Stimulated activated CD4-positive, alpha-beta T cell treated with anti-CD3 and anti-CD28 coated beads, Interleukin-12 subunit alpha, Interleukin-12 subunit beta, amount 100 ng/mL, for 4 hours (primary cell): ENCODE data around the gene ABCB1.
"Not testable (repeated sequence)": the region's sequence is repeated elsewhere in the genome, so short reads cannot be mapped to it uniquely, and the experiment has no call there.

Experiments used
- DNase-seq: peaks from one replicate; pipeline ENCODE4 v3.0.0-alpha.2; 2020

Gene ABCB1

DNA sequence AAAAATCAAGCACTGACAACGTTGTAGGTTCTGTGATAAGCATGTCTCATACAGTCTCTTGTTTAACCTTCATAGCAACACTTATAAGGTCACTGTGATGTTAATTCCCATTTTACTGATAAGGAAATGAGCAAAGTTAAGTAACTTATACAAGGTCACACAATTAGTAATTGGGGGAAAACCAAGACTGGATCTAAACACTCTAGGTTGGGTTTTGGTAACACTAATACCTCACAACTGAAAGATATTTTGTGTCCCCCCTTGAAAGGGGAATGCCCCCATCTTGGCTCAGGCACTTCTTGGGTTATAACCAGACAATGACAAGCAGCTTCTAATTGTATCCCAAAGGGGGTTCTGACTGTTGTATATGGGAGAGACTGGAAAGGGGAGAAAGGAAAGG, 89.2 kb downstream of the ABCB1 start:
- DNase-seq, result no peak

DNA sequence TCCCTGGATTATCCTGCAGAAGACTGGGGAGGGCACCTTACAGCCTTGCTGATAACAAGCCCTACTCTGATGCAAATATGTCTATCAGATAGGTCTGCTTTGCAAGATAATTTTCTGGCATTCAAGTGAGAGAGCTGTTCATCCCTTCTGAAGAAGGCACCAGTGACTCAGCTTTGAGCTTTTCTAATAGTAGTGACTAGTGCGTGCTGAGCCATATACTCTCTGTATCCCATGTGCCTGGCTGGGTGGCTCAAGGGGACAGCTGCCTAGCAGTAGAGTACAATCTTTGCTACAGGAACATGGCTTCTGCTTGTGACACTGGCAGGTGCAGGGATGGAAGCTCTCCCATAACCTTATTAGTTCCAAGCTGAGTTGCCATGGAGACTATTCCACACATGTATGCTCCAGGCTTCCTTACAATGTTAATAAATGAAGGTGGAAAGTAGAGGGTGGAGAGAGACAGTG, 90.2 kb downstream of the ABCB1 start:
- no peak for DNase-seq

DNA sequence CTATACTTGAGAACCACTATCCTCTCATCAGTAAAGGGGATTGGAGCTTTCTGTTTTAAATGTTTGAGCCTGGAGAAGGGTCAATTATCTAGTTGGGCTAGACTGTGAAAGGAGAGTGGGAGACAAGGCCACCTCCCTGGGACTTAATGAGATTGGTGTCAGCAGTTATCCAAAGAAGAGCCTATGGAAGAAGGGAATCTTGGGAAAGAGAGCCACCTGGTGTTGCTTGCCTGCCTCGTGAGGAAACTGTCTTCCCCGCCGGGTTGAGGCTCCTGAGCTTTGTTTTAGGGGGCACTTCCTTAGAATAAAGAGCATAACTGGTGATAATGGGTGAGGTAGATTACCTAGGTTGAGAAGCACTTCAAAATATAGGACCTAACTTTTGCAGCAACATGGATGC, 93.2 kb downstream of the ABCB1 start:
- DNase-seq, result no peak

DNA sequence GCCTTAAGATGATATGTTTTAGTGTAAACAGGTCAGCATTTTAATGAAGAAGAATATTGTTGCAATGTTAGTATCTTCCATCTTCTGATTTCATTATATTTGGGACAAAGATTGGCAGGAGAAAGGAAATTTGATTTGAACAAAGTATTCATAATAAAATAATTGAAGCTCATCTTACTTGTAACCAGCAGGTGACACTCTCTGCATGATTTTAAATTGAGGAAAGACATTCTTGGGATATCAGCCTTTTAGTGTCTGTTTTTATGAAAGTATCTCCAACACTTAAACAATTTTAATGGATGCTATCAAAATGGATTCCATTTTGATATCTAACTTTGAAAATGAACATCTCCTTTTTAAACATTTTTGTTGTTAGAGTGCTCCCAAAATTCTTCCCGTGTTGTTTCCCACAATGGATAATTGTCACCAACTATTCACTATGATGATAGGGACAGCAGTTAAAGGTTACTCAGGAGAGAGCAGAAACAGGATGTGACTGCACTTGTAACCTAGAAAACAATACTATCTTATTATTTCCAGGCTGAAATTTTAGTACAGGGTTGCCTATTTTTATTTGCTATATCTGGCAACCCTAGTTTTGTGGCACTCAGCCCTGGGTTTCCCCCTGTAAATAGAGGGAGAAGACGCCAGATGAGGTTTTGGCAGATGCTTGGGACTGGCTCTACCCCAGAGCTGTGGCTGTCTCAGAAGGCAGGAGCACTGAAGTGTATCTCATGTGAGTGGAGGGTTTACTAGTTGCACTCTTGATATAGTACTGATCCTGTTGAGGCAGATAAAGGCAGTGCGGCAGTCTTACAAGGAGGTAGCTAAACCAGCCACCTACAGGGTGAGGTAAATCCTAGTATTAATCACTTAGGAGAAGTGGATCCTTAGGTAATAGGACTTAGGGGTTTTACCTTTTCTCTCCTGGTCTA, 94.2 kb downstream of the ABCB1 start:
- DNase-seq, result no peak

DNA sequence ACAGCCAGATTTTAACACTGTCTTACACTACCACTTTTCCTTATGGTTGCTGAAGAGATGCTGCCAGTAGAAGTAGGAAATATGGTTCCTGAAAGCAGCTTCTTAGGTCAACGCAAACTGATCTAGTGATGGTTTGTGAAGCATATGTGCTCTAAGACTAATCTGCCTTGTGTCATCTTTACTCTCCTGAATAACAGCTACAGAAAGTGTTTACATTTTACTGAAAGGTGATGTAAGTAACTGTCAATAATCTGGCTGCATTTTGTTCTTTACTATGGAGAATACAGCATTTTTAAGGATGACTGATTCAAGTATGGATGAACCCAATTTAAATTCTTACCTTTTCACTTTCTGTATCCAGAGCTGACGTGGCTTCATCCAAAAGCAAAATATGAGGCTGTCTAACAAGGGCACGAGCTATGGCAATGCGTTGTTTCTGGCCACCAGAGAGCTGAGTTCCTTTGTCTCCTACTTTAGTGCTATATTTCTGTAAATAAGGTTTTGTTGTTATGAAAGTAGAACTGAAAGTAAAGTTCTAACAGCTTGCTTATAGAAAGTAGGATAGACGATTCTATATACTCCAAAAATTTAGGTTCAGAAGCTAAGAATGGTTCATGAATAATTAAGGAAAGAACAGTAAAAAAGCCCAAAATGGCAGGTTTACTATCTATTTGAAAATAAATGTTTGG, 95.0 kb downstream of the ABCB1 start:
- DNase-seq, result no peak

DNA sequence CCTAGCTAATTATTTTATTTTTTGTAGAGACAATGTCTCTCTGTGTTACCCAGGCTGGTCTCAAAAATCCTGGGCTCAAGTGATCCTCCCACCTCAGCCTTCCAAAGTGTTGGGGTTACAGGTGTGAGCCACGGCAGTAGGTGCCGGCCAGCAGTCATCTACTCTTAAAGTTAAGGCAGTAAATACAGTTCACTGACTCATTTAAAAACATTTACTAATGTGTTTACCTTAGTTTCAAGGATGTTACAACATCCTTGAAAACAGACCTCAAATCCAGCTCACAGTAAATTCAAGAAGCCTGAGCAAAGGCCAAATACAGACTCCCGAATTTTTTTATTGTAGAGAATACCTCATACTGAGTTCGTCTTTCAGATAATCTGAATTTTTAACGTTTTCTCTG, 95.6 kb downstream of the ABCB1 start:
- no peak for DNase-seq

DNA sequence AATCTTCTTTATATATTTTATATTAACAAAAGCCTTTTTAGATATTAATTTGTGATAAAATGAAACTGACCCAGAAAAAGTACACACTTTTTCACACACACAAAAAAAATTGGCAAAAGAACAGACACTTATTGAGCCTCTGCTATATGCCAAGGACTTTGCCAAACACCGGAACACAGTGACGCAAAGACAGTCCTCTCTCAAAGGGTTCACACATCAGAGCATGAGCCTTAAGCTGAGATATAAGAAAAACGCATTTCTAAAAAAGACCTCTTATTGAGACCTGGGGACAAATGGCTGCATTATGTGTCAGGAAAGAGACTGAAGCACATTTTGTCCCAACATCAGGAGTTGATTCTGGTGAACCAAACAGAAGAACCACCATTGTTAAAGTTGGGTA, 101.2 kb downstream of the ABCB1 start:
- no peak for DNase-seq

DNA sequence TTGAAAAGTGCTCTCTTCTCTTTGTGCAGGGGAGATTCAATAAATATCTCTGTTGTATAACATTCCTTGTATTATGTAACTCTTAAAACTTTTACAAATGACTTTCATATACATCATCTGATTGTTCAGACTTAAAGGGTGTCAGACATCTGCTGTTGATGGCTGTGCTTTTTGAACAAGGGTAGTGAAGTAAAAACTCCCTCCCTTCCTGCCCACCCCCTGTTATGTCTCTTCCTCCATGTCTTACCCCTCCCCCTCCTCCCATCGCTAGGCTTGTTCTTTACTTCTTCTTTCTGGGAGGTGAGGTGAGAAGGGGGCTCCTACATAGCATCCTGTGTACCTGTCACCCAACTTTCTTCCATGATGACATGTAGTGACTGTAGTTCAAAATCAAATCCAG, 101.8 kb downstream of the ABCB1 start:
- DNase-seq, result no peak

DNA sequence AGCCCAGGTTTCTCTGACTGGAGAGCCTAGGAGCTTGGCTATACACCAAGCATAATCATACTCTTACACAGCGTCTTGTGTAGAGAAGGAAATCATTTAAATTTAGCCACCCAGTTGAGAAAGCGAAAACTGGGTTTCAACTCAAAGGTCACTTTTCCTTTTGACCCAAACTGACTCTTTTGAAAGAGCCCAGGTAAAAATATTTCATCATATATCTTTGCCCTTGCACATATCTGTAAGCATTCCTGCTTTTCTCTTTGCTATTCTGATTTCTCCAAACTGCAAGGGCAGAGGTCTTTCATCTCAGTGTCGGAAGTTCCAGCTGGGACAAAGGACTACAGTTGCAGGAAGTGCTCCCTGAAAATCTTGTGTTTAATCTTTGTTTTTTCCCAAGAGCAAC, 103.2 kb downstream of the ABCB1 start:
- no peak for DNase-seq

DNA sequence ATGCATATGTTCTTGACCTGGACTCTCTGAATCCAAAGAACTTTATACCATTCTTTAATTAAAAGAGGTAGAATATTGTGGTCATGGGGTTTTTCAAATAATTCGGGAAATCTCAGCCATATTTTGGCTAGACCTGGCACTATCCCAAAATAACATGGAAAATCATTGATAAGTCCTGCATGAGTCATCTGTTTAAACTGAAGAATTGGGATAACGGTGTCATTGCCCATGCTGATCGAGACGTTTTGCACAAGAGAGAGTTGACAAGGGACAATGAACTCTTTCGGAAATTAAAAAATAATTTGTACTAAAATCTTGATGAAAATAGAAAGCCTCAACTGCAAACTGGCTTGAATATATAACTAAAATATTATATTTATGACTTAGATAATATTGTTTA, 105.3 kb downstream of the ABCB1 start:
- no peak for DNase-seq

DNA sequence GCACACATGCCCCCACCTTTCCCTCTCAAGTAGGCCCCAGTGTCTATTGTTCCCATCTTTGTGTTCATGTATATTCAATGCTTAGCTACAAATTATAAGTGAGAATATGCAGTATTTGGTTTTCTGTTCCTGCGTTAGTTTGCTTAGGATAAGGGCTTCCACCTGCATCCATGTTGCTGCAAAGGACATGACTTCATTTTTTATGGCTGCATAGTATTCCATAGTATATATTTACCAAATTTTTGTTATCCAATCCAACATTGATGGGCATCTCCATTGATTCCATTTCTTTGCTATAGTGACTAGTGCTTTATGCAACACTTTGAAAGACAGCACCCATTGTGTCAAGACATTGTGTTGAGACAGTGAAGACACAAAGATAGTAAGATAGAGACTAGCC, 106.2 kb downstream of the ABCB1 start:
- no peak for DNase-seq

DNA sequence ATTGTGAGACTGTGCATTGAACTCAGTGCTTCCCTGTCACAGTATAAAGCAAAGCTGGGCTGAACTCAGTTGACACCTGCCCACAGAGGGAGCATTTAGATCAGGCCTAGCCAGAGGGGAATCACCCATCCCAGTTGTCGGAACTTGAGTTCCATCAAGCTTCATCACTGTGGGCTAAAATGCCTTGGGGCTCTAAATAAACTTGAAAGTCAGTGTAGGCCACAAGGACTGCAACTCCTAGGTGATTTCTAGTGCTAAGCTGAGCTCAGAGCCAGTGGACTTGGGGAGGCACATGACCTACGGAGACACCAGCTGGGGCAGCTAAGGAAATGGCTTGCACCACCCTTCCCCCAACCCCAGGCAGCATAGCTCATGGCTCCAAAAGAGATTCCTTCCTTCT, 117.6 kb downstream of the ABCB1 start:
- no peak for DNase-seq

DNA sequence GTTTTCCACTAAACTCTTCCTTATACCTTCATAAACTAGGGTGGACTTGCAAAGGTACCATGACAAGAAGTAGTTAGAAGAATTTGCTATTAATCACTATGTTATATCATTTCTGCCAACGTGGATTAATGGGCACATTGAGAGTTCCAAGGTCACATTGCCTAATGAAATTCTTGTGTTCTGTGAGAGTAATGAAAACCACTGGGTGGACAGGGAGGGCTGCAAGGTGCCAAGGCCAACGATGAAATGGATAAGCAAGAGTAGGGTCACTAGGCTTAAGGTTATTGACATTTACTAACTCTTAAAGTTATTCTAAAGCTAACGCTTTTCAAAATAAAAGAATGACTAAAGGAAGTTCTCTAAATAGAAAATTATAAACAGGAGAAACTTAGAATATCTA, 118.6 kb downstream of the ABCB1 start:
- DNase-seq, result no peak

DNA sequence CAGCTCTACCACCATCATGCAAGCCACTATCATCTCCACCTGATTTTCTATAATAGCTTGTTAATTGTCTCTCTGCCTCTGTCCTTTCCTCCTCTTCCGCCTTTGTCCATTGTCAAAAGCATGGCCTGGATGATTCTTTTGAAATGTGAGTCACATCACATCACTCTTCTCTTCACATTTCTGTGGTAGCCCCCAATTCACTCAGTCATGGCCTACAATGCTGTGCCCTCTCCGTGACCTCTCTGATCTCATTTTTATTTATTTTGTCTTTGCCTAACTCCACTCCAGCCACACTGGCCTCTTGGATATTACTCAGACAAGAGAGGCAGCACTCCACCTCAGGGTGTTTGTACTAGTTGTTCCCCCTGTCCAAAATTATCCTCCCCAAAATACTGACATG, 120.3 kb downstream of the ABCB1 start:
- no peak for DNase-seq

DNA sequence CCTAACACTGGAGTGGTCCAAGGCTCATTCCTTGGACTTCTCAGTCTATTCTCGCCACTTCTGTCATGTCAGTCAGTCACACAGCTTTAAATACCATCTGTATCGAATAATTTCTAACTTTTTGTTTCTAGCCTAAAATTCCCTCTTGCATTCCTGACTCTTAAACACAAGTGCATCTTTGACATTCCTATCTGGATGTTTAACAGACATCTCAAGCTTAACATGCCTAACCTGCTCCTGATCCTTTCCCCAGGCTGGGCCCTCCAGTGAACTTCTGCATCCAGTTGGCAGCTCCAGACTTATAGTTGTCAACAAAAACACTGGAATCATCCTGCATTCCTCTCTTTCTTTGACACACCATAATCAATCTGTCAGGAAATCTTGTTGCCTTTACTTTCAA, 120.7 kb downstream of the ABCB1 start:
- DNase-seq, result no peak

DNA sequence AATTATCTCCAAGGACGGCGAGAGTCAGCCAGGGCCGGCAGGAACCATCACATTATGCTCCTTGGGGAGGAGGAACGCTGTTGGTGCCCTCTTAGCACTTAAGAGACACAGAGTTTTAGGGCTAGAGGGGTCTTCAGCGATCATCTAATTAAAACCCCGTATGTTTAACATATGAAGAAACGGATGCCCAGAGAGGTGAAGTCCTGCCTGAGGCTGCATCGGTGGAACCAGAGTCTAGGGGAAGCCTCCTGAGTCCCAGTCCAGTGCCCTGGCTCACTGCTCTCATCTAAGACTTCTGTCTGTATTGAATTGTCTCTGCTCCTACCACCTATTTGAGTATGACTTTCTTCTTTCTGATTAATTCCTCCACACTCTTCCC, 124.5 kb downstream of the ABCB1 start:
- DNase-seq, result no peak

DNA sequence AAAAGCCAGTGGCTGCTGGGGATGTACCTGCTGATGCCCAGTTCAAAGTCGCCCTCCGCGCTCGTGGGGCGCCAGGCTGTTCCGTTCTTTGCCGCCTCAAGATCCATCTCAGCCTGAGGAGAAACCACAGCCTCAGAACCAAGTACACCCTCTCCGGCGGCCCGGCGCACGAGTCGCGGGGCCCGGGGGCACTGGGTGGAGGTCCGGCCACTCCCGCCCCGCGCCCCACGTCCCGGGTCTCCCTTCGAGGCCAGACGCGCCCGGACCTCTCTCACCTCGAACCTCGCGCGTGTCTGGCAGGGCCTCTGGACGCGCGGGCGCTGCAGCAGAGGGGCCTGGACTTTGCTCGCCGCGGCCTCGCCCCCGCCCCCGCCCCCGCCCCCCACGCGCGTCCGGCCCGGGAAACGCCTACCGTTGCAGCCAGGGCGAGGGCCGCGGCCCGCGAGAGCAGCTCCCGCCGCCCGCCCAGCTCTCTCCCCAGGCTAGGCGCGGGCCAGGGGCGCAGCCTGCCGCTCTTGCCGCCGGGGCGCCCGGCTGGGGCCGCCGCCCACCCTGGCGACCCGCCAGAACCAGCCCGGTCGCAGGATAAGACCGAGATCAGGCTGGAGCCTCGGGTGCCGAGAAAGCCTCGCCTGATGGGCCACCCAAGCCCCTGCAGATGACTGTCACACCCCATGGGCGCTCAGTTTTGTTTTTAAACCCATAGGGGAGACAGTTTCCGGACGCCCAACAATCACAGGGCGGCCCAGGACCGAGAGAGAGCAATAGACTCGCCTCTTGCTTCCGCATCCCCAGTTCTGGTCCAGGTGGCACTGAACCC, 125.1 kb downstream of the ABCB1 start, which contains the start of gene ABCB4:
TSS of gene ABCB4 (minus strand) at position 322 of the 820 bp plus-strand sequence. CDS start at position 107, 215 bp downstream.
- DNase-seq, result no peak

DNA sequence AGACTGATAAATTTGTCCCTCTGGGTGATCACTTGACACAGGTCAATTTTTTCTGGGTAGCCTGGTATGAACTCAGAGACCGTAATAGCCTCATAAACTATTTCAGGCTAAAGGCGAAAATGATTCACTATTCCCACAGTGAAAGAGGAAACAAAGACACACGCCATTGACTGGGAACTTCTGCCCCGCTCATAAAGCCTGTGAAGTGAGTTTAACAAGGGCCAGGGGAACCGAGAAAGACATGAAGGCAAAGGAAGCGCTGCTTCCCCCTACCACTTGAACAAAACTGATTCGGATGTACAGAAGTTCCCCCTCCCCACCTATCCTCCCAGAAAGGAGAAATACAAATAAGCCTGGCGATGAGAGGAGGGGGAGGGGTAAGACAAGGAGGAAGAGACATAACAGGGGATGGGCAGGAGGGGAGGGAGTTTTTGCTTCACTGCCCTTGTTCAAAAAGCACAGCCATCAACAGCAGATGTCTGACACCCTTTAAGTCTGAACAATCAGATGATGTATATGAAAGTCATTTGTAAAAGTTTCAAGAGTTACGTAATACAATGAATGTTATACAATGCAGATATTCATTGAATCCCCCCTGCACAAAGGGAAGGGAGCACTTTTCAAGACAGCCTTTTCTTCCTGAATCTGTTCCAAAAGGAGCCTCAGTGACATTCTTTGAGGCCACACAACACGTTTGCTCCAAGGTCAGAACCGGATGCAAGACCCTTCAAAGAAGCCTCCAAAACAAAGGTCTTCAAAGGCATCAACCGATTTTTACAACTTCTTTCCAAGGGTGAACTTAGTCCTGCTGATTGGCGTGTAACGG, 125.9 kb downstream of the ABCB1 start:
- DNase-seq, result no peak

DNA sequence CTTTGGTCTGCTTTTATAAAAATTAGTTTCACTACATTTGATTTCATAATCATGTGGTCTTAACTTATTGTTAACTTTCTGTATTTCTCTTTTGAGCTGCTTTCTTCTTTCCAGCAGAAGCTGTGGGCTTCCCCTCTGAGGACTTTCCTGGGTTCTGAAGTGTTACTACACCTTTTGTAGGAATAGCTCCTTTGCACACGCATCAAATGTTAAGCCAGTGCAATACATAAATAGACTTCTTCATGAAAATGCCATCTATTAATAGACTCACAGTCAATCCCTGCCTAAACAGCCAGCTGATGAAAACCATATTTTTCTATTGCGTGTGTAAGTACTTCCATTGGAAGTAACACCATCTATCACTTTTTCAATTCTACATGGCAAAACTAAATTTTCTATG, 126.7 kb downstream of the ABCB1 start:
- DNase-seq, result no peak

DNA sequence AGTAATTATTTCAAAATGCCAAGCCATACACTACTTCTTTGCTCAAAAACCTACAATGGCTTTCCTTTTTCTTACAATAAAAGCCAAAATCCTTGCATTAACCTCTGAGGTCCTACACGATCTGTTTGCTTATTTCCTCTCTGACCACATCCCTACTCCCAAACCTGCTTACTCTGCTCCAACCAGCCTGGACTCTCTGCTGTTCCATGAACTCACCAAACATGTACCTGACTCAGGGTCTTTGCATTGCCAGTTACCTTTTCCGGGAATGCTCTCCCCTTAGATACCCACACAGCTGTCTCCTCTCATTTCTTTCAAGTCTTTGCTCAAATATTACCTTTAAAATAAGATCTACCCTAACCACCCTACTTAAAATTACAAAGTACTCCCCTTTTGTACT, 127.5 kb downstream of the ABCB1 start:
- DNase-seq, result no peak

DNA sequence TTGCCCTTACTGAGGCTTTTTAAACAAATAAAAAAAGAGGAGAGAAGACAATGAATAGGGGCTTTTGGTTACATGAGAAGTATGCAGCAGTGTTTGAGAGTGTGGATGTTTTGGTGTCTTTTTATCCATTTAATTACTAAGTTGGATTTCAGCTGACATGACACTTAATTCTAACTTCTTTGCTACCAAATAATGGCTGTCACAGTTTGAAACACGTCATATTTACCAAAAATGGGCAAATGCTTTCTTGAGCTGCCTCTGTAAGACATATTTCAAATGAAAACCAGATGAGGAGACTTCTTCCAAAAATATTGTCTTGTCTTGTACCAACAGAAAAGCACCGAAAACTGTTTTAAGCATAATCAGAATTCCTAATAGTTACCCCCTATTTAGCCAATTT, 129.2 kb downstream of the ABCB1 start:
- DNase-seq, result no peak

DNA sequence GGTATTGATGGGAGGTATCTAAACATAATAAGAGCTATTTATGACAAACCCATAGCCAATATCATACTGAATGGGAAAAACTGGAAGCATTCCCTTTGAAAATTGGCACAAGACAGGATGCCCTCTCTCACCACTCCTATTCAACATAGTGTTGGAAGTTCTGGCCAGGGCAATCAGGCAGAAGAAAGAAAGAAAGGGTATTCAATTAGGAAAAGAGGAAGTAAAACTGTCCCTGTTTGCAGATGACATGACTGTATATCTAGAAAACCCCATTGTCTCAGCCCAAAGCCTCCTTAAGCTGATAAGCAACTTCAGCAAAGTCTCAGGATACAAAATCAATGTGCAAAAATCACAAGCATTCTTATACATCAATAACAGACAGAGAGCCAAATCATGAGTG, 131.5 kb downstream of the ABCB1 start:
- DNase-seq, result not testable (repeated sequence)

DNA sequence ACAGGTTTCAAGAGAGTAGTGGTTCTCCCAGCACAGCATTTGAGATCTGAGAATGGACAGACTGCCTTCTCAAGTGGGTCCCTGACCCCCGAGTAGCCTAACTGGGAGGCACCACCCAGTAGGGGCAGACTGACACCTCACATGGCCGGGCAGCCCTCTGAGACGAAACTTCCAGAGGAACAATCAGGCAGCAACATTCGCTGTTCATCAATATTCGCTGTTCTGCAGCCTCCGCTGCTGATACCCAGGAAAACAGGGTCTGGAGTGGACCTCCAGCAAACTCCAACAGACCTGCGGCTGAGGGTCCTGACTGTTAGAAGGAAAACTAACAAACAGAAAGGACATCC, 135.2 kb downstream of the ABCB1 start:
- DNase-seq, result not testable (repeated sequence)
